GM23248 (cell line): ENCODE measurements around the gene MRLN. TPM values are rescaled to one million over a fixed set of nuclear protein-coding genes. Genes with fewer than 3 reads are reported as not detected.
"Not testable (repeated sequence)": the region's sequence is repeated elsewhere in the genome, so short reads cannot be mapped to it uniquely, and the experiment has no call there.

ENCODE experiments used
- DNase-seq: peaks from one replicate; pipeline ENCODE4 v3.0.0-alpha.2; 2015
- H2AFZ ChIP-seq: fragments of 200-600 bp; sonication (generic); 2 replicates; pipeline ENCODE4 v1.6.1; 2016; ENCODE audit warnings: antibody characterized with exemption
- H3F3A ChIP-seq: fragments of 200-600 bp; sonication (generic); 2 replicates; pipeline ENCODE4 v1.6.1; 2016; ENCODE audit warnings: mild to moderate bottlenecking, antibody characterized with exemption, mixed run types; ENCODE audit not compliant: insufficient read depth
- H3K27ac ChIP-seq: fragments of 200-600 bp; sonication (generic); 2 replicates; pipeline ENCODE4 v1.5.1; 2016; ENCODE audit warnings: mild to moderate bottlenecking
- H3K27me3 ChIP-seq: fragments of 200-600 bp; sonication (generic); replicated peaks from 2 replicates; pipeline ENCODE4 v1.6.1; 2016; ENCODE audit warnings: mild to moderate bottlenecking; ENCODE audit not compliant: insufficient read depth
- H3K36me3 ChIP-seq: fragments of 200-600 bp; sonication (generic); 2 replicates; pipeline ENCODE4 v1.6.1; 2016; ENCODE audit warnings: low read depth, mild to moderate bottlenecking
- H3K4me1 ChIP-seq: fragments of 200-600 bp; sonication (generic); 2 replicates; pipeline ENCODE4 v1.6.1; 2016; ENCODE audit warnings: mild to moderate bottlenecking; ENCODE audit not compliant: insufficient read depth
- H3K4me2 ChIP-seq: fragments of 200-600 bp; sonication (generic); one replicate; pipeline ENCODE4 v1.6.1; 2016; ENCODE audit warnings: mild to moderate bottlenecking; ENCODE audit not compliant: unreplicated experiment
- H3K4me3 ChIP-seq: fragments of 200-600 bp; sonication (generic); 2 replicates; pipeline ENCODE4 v1.5.1; 2016; ENCODE audit warnings: mild to moderate bottlenecking
- H3K79me2 ChIP-seq: fragments of 200-600 bp; sonication (generic); 2 replicates; pipeline ENCODE4 v1.6.1; 2016; ENCODE audit warnings: mild to moderate bottlenecking; ENCODE audit not compliant: insufficient read depth
- H3K9ac ChIP-seq: fragments of 200-600 bp; sonication (generic); 2 replicates; pipeline ENCODE4 v1.6.1; 2016; ENCODE audit warnings: mild to moderate bottlenecking
- H3K9me2 ChIP-seq: fragments of 200-600 bp; sonication (generic); 2 replicates; pipeline ENCODE4 v1.6.1; 2016; ENCODE audit warnings: mixed run types, mild to moderate bottlenecking, moderate library complexity; ENCODE audit not compliant: insufficient read depth
- H3K9me3 ChIP-seq: fragments of 200-600 bp; sonication (generic); one replicate; pipeline ENCODE4 v1.6.1; 2017; ENCODE audit warnings: low read depth
- H4K20me1 ChIP-seq: fragments of 200-600 bp; sonication (generic); 2 replicates; pipeline ENCODE4 v1.6.0; 2016; ENCODE audit not compliant: insufficient read depth
- EZH2 ChIP-seq: fragments of 200-600 bp; sonication (generic); IDR thresholded peaks from 2 replicates; pipeline ENCODE4 v1.6.1; 2018; ENCODE audit warnings: antibody characterized with exemption, mild to moderate bottlenecking; ENCODE audit not compliant: insufficient read depth, poor library complexity, severe bottlenecking
- EZH2phosphoT487 ChIP-seq: fragments of 200-600 bp; sonication (generic); IDR thresholded peaks from 2 replicates; pipeline ENCODE4 v1.6.1; 2018; ENCODE audit warnings: antibody characterized with exemption, moderate library complexity, mild to moderate bottlenecking, low read depth; ENCODE audit not compliant: insufficient read depth
- WGBS, 2 experiments: methylation state at CpG; one replicate each; pipeline ENCODE4 v1.1.6; 2015 to 2017; ENCODE audit warnings: low lambda C conversion rate in 2 of 2, low coverage in 1 of 2; ENCODE audit errors: missing lambda C conversion rate in 2 of 2; 5-methylcytosine and 5-hydroxymethylcytosine counted together
- in situ Hi-C: fragments of 300-500 bp; cut with MboI; formaldehyde crosslinking; loops from 2 replicates; pipeline ENCODE4 v1.15.0; 2020
- polyA plus RNA-seq: library from polyadenylated mRNA; unstranded; fragments of >200 nt; fragmentation: Nextera tagmentation; extraction: Ambion mirVana; gene quantifications from 2 replicates; pipeline ENCODE4 v1.2.1, GENCODE V29; 2016
- total RNA-seq: library from RNA; depleted of rRNA; stranded (reverse); fragments of >200 nt; shearing (Covaris generic); gene quantifications from 2 replicates; pipeline ENCODE4 v1.2.3, GENCODE V29; 2014

Gene MRLN
- total and polyA plus RNA-seq, 2 experiments from 2014 or later = not detected

DNA sequence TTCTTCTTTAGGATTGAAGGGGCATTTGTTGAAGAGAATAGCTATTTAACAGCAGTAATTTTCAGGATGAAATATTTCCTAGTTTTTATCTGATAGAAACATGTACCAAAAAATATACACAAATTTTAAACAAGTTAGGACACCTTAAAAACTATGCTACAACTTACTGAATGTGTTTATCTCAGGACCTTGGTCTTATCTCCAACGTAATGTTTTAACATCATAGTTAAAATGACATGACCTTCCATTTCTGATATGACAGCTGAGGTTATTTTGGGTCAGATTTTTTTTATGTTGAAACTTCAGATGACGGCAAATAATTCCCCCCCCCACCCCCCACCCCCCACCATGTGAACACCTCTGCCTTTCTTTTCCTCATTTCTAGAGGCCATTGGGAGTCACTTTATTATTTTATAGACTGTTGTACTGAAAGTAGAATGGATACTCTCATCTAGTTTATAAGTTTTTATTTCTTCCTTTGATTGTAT is 8.0 kb downstream of the MRLN start:
- TF ChIP-seq EZH2phosphoT487 (no peak), EZH2 (no peak)
- no peak overlapping the region for H3K4me3 ChIP-seq
- no peak overlapping the region for H3K27ac ChIP-seq
- no peaks in the 10 kb centered on the region for H3K79me2 ChIP-seq
- no peaks in the 10 kb centered on the region for H3K36me3 ChIP-seq
- H4K20me1 ChIP-seq = no peaks in the 10 kb centered on the region
- H3F3A ChIP-seq = no peaks in the 10 kb centered on the region
- 58 to 75% methylated on average over 2 of the region's 2 CpGs for WGBS, 2 experiments
- no peaks in the 10 kb centered on the region; the same call in 1 of the 2 replicates for H3K27me3 ChIP-seq
- H3K4me1 ChIP-seq = no peaks in the 10 kb centered on the region
- in situ Hi-C loops = no loop called here
- DNase-seq = no peak
- H3K4me2 ChIP-seq = no peak overlapping the region
- H3K9me2 ChIP-seq = no peaks in the 10 kb centered on the region
- no peaks in the 10 kb centered on the region for H3K9me3 ChIP-seq
- H3K9ac ChIP-seq = no peak overlapping the region
- no peak overlapping the region for H2AFZ ChIP-seq

DNA sequence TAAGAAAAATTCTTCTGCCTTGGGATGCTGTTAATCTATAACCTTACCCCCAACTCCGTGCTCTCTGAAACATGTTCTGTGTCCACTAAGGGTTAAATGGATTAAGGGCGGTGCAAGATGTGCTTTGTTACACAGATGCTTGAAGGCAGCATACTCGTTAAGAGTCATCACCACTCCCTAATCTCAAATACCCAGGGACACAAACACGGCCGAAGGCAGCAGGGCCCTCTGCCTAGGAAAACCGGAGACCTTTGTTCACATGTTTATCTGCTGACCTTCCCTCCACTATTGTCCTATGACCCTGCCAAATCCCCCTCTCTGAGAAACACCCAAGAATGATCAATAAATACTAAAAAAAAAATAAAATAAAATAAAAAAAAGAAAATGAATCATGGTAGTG is 8.5 kb downstream of the MRLN start:
- H3K4me2 ChIP-seq, DNase-seq, H4K20me1 ChIP-seq, H2AFZ ChIP-seq, in situ Hi-C loops, H3K9me2 ChIP-seq, H3K9ac ChIP-seq, H3F3A ChIP-seq, H3K4me3 ChIP-seq, H3K36me3 ChIP-seq, H3K79me2 ChIP-seq, H3K27ac ChIP-seq, H3K27me3 ChIP-seq, H3K4me1 ChIP-seq, H3K9me3 ChIP-seq: not testable (repeated sequence)
- WGBS, 2 experiments = 62 to 63% methylated on average over 6 of the region's 6 CpGs

DNA sequence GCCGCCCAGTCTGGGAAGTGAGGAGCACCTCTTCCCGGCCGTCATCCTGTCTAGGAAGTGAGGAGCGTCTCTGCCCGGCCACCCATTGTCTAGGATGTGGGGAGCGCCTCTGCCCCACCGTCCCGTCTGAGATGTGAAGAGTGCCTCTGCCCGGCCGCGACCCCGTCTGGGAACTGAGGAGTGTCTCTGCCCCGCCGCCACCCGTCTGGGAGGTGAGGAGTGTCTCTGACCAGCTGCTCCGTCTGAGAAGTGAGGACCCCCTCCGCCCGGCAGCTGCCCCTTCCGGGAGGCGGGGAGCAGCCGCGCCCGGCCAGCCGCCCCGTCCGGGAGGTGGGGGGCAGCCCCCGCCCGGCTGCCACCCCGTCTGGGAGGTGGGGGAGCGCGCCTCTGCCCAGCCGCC is 9.1 kb downstream of the MRLN start:
- H3K27me3 ChIP-seq, H3K4me3 ChIP-seq, H3K4me2 ChIP-seq, H3K27ac ChIP-seq, DNase-seq, H2AFZ ChIP-seq, H3K9me3 ChIP-seq, in situ Hi-C loops, H3F3A ChIP-seq, H3K4me1 ChIP-seq, H3K79me2 ChIP-seq, H3K9ac ChIP-seq, H3K9me2 ChIP-seq, H4K20me1 ChIP-seq, H3K36me3 ChIP-seq: not testable (repeated sequence)
- 82 to 100% methylated on average over 6 to 32 of the region's 32 CpGs for whole genome bisulfite sequencing, 2 experiments

DNA sequence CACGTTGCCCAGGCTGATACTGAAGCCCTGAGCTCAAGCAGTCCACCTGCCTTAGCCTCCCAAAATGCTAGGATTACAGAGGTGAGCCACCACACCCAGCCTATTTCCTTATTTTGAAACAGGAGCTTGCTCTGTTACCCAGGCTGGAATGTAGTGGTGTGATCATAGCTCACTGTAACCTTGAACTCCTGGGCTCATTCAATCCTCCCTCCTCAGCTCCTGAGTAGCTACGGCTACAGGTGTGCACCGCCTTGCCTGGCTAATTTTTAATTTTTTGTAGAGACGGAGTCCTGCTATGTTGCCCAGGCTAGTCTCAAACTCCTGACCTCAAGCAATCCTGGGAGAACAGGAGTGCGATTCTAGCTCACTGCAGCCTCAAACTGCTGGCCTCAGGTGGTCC is 11.7 kb downstream of the MRLN start:
- no peak for TF ChIP-seq EZH2phosphoT487
- TF ChIP-seq EZH2 = no peak
- no peak overlapping the region for H3K4me3 ChIP-seq
- H3K4me2 ChIP-seq = no peak overlapping the region
- no peaks in the 10 kb centered on the region for H3K4me1 ChIP-seq
- H3K27ac ChIP-seq = no peak overlapping the region
- 51 to 54% methylated on average over 5 of the region's 5 CpGs for WGBS, 2 experiments
- no peaks in the 10 kb centered on the region for H3K36me3 ChIP-seq
- H4K20me1 ChIP-seq = no peaks in the 10 kb centered on the region
- no peak for DNase-seq
- H3K79me2 ChIP-seq = no peaks in the 10 kb centered on the region
- H3F3A ChIP-seq = no peaks in the 10 kb centered on the region
- H2AFZ ChIP-seq = no peak overlapping the region
- in situ Hi-C loops = no loop called here
- H3K9me3 ChIP-seq = no peaks in the 10 kb centered on the region
- H3K9ac ChIP-seq = no peak overlapping the region
- H3K9me2 ChIP-seq = no peaks in the 10 kb centered on the region
- H3K27me3 ChIP-seq = peaks cover 7% of the 10 kb centered on the region; the same call in 1 of the 2 replicates

DNA sequence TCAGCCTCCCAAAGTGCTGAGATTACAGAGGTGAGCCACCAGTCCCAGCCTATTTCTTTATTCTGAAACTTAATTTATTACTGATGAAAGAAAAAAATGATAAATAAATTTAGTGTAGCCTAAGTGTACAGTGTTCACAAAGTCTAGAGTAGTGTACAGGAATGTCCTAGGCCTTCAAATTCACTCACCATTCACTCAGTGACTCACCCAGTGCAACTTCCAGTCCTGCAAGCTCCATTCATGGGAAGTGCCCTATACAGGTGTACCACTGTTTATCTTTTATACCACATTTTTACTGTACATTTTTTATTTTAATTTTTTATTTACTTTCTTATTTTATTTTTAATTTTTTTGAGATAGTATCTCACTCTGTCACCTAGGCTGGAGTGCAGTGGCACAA is 12.2 kb downstream of the MRLN start:
- in situ Hi-C loops = no loop called here
- no peaks in the 10 kb centered on the region for H3F3A ChIP-seq
- TF ChIP-seq EZH2 (no peak), EZH2phosphoT487 (no peak)

More for the DNA sequence above, 12.2 kb downstream of the MRLN start:
- H3K27me3 ChIP-seq = peaks cover 7% of the 10 kb centered on the region; the same call in 1 of the 2 replicates
- H3K9ac ChIP-seq = no peak overlapping the region
- H3K4me3 ChIP-seq = no peak overlapping the region
- no peaks in the 10 kb centered on the region for H3K9me2 ChIP-seq
- no peaks in the 10 kb centered on the region for H3K4me1 ChIP-seq
- no peaks in the 10 kb centered on the region for H4K20me1 ChIP-seq
- H3K27ac ChIP-seq = no peak overlapping the region
- H3K36me3 ChIP-seq = no peaks in the 10 kb centered on the region
- no peak overlapping the region for H2AFZ ChIP-seq
- H3K4me2 ChIP-seq = no peak overlapping the region
- no peaks in the 10 kb centered on the region for H3K79me2 ChIP-seq
- H3K9me3 ChIP-seq = no peaks in the 10 kb centered on the region
- no peak for DNase-seq
